ENCODE results near the gene NBAS.

NBAS gene

GRCh38 chr2:15560988-15561573 lies at the start of gene NBAS:
Gene NBAS (minus strand): TSS chr2:15561334. CDS start chr2:15561304, 30 bp downstream.
- peak; percentile 94 for DNase-seq

- no peak for DNase-seq
Observed at GRCh38 chr2:15610430-15610952, 49.4 kb upstream of the NBAS start.

- no peak for DNase-seq
Observed at GRCh38 chr2:15609341-15610042, 48.4 kb upstream of the NBAS start.

- DNase-seq, result no peak
Observed at GRCh38 chr2:15608392-15608761, 47.2 kb upstream of the NBAS start.

- no peak for DNase-seq
Observed at GRCh38 chr2:15607709-15608391, 46.7 kb upstream of the NBAS start.

GRCh38 chr2:15606481-15607441 lies 45.6 kb upstream of the NBAS start:
- no peak for DNase-seq

GRCh38 chr2:15605721-15606120 lies 44.6 kb upstream of the NBAS start:
- no peak for DNase-seq

GRCh38 chr2:15603948-15604347 lies 42.8 kb upstream of the NBAS start:
- no peak for DNase-seq

- DNase-seq, result no peak
Observed at GRCh38 chr2:15603044-15603765, 42.1 kb upstream of the NBAS start.

- no peak for DNase-seq
Observed at GRCh38 chr2:15602393-15602792, 41.3 kb upstream of the NBAS start.

GRCh38 chr2:15601681-15602080 lies 40.5 kb upstream of the NBAS start:
- DNase-seq, result no peak

GRCh38 chr2:15599994-15600393 lies 38.9 kb upstream of the NBAS start:
- DNase-seq, result no peak

- no peak for DNase-seq
Observed at GRCh38 chr2:15596968-15597367, 35.8 kb upstream of the NBAS start.

- no peak for DNase-seq
Observed at GRCh38 chr2:15596350-15596749, 35.2 kb upstream of the NBAS start.

- DNase-seq, result no peak
Observed at GRCh38 chr2:15595936-15596335, 34.8 kb upstream of the NBAS start.

GRCh38 chr2:15595342-15595905 lies 34.3 kb upstream of the NBAS start:
- DNase-seq, result no peak

- no peak for DNase-seq
Observed at GRCh38 chr2:15594291-15595256, 33.4 kb upstream of the NBAS start.

- DNase-seq, result no peak
Observed at GRCh38 chr2:15593327-15593705, 32.2 kb upstream of the NBAS start.

- peak; percentile 90 for DNase-seq
Observed at GRCh38 chr2:15591692-15592463, 30.7 kb upstream of the NBAS start, which contains the start of gene DDX1. Gene DDX1 (plus strand): TSS chr2:15591868. CDS start chr2:15591934, 66 bp downstream.

GRCh38 chr2:15591373-15591691 lies 30.2 kb upstream of the NBAS start:
- no peak for DNase-seq

All from right hindlimb (tissue), 1 donor.